DLD1 (cell line): ENCODE data around the gene WAPL.
"Not testable (repeated sequence)": the region's sequence is repeated elsewhere in the genome, so short reads cannot be mapped to it uniquely, and the experiment has no call there.

Experiments used
- in situ Hi-C: cut with HindIII; loops from 2 replicates; pipeline ENCODE4 v1.10.0; 2017; ENCODE audit warnings: low sequenced_read_pairs

Gene WAPL

DNA sequence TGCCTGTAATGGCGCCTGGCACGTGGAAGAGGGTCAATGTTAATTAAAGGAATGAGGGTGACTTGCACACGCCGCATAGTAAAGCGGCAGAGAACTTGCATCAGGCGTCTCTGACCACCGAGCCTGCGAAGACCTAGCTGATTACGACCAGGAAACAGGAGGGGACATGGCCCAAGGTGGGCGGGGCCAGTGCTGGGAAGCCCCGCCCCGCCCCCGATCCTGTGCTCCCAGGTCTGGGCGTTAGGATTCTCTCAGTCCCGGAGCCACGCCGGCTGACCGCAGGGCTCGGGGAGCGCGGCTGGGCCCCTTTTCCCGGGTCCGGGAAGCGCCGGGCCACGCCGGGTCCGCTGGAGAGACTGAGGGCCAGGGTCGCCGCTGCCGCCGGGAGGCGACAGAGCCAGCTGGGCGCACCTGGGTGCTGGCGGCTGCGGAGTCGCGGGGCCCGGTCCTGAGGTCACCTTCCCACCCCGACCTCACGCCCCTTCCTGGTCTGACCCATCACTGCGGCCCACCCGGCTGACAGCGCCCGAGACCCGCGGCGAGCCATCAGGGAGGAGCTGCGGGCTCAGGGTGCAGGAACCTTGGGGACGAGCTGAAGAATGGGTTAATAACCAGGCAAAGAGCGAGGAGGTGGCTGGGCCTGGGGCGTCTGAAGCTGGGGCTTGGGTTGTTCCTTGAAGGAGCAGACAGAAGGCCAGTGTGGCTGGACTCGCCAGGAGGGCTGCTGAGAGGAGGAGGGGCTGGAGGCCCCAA is 132.0 kb downstream of the WAPL start:
- in situ Hi-C loops: no loop called here

DNA sequence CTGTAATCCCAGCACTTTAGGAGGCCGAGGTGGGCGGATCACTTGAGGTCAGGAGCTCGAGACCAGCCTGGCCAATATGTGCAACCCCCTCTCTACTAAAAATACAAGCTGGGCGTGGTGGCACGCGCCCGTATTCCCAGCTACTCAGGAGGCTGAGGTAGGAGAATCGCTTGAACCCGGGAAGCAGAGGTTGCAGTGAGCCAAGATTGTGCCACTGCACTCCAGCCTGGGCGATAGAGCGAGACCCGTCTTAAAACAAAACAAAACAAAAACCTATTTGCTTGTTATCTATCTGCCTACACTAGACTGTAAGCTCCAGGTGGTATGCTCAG is 132.5 kb downstream of the WAPL start:
- in situ Hi-C loops: not testable (repeated sequence)

DNA sequence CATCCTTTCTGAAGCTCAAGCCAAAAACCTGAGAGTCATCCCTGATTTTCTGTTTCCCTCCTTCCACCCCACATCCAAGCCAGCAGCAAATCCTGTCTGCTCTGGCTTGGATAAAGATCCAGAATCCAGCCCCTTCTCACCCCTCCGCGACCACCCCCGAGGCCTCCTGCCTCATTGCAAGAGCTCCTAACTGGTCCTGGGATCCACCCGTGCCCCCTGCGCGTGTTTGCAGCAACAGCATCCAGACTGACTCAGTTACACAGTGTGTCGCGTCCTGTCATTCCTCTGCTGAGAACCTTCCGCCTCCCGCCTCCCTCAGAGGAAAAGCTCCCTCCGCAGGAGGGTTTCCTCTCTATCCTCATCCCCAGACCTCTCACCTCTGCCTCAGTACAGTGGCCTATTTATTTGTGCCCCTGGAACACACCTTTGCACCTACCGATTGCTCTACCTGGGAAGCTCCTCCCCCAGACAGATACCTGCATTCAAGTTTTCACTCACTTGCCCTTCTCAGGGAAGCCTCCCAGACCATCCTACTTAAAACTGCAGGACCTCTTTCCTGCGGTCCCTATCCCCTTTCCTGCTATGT is 133.4 kb downstream of the WAPL start:
- in situ Hi-C loops: no loop called here

DNA sequence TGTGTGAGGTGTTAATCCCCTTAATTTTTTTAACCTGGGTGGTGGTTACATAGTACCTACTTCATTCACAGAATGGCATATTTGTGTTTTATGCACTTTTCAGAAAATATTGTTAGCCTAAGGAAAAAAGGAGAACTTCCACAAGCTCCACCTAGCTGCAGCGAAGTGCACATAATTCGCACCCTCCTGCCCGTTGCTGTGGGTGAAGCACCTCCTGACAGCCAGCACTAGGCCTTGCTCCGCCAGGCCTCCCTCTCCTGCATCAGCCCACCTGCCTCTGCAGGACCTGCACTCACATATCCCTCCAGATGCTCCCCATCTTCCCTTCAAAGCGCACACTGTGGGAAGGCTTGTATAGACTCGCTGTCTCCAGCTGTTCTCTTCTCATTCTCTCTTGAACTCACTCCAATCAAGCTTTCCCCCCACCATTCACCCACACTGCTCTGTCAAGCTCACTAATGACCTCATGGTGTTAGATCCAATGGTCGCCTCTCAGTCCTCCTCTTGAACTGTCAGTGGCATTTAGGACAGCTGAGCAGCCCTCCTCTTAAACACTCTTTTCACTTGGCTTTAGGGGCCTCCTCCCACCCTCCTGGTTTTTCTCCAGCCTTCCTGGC is 134.3 kb downstream of the WAPL start:
- in situ Hi-C loops: no loop called here

DNA sequence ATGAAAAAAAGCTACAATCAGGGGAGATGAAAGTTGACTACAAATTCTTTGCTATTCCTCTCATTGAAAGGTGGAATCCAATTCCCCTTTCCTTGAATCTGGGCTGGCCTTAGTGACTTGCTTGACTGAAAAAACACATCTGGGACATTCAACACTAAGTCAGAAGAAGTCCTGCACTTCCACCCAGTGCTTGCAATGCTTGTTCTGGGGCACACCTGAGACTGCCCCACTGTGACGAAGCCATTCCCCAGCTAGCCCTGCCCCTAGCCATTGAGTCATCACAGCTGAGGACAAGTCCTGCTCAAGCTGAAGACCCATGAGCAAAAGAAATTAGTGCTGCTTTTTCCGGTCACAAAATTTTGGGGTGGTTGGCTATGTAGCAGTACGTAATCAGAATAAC is 135.8 kb downstream of the WAPL start:
- in situ Hi-C loops: no loop called here
